Daoy (cell line): Measurements from ENCODE around the gene CACNA2D2. TPM values are rescaled to one million over a fixed set of nuclear protein-coding genes. Genes with fewer than 3 reads are reported as not detected.

Experiments used
- DNase-seq: peaks from one replicate; pipeline ENCODE4 v3.0.0-alpha.2; 2015; ENCODE audit warnings: low read depth
- total RNA-seq: library from RNA; depleted of rRNA; stranded (reverse); fragments of >200 nt; shearing (Covaris generic); gene quantifications from 2 replicates; pipeline ENCODE4 v1.2.3, GENCODE V29; 2014

CACNA2D2 gene
- total RNA-seq, 1 experiment from 2014 or later, result not detected

DNA sequence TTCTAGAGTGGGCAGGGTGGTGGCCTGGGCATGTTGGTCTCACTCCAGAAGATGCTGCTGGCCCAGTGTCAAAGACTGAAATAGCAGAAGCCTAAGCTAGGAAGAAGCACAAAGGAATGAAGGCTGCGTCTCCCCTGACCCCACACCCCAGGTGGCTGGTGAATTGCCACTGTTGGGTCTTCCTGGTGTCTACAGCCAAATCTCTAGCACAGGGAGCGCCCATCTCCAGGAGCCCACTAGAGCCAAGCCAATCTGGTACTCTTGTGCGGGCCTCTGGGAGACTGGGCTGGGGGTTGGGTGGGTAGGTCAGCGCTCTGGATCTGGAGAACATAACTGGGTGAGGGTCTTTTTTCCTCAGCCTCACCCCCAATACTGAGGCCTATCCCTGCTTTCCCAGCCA lies 176.3 kb downstream of the CACNA2D2 start:
- DNase-seq, result no peak

DNA sequence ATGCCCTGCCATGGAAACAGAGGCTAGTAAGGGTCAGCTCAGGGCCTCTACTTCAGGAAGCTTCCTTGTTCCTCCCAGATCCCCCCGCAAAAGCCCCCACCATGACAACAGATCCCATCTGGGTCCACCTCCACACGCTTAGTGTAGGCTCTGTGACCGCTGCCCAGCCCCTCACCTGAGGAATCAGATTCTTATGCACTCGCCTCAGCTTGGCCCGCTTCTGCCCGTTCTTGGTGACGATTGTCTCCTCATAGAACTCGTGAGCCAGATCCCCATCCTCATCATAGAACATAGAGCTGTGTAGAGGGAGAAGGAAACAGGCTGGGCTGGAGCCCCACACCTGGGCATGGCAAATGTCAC lies 177.3 kb downstream of the CACNA2D2 start:
- no peak for DNase-seq

GRCh38 chr3:50325497-50326181 lies 177.8 kb downstream of the CACNA2D2 start:
- no peak for DNase-seq

- no peak for DNase-seq
These were observed 178.3 kb downstream of the CACNA2D2 start for GRCh38 chr3:50325113-50325480.

- peak; percentile 69 for DNase-seq
These were observed 178.9 kb downstream of the CACNA2D2 start for GRCh38 chr3:50324351-50325112.

DNA sequence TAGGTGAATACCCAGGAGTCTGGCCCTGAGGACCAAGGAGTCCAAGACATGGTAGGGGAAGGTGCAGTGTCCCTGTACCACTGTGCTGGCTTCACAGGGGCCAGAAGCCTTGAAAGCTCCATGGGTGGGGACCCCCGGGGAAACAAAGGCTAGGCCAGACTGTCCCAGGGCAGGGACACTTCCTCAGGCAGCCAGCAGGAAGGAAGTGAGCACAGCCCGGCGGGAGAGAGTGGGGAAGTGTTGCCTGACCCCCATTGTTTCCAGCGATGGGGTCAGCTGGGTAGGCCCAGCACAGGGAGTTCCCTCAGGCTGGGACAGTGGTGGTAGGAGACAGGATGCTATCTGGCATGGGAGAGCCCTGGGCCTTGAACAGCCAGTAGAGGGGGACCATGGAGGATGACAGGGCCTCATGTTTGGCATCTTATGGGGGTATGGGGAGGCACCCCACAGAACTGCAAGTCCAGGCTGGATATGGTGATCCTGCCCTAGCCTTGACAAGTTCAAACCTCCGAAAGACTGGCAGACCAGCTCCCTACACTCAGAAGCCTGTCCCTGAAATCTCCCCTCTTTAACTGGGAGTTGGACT lies 179.7 kb downstream of the CACNA2D2 start:
- no peak for DNase-seq

DNA sequence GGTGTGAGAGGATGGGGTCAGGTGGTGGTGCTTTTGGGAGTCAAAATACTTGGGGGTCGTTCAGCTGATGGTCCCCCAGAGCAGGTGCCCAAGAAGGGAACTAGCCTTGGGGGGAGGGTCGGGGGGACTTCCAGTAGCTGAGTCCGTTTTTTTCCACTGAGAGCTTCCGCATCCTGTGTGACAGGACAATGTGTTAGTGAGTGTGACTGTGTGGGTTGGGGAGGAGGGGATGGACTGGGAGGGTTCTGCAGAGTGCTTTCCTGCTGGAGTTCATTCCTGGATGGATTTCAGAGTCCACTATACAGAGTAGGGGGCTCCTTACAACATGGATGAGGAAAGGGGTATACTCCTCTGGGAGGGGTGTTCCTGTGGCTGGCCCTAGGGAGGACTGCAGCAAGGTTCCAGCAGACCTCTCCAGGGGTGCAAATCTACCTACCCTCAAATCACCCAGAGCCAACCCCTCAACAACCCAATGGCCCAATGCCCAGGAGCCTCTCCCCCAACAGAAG lies 180.3 kb downstream of the CACNA2D2 start:
- no peak for DNase-seq

DNA sequence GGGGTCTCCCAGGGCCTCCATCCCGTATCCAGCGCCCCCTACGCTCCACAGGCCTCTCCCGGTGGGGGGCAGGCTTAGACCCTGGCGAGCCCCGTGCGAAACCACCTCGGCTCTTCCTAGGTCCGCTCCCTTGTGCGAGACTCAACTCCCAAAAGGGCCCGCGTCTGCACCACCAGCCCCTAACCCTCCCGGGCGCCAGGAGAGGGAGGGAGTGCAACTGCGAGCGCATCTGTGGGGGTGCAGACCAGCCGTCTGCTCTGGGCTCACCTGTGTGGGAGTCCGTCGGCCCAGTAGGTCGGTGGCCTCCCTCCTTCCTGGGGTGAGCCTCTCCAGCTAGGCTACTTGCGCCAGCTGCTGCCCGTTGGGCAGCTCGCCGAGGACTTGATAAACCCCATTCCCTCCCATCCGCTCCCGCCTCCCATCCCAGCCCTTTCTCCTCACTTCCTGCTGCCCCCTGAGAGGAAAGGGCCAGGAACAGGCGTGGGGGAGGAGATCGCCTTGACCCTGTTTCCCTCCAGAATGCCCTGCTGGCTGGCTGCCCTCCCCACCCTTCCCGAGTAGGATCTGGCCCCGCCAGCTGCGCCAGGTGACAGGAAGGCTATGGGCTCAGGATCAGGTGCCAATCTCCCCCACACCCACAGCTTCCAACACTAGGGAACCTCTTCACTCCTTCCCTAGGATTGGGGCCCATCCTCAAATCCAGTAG lies 180.9 kb downstream of the CACNA2D2 start, which contains the start of gene HYAL2:
Gene HYAL2 (minus strand): TSS at position 360 of the 706 bp plus-strand sequence. CDS start 2,256 bp downstream, outside the sequence.
- DNase-seq, result no peak

DNA sequence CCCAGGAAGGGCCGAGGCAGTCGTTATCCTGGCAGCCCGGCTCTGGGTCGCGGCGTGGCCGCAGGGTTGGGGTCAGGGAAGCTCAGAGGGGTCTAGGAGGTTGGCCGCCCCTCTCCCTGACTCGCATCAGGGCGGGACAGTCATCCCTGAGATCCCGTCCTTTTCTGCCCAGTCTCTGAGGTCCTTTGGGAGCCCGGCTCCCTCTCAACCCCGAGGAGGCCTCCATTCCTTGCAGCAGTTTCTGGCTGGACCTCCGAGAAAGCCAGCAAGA lies 181.4 kb downstream of the CACNA2D2 start:
- no peak for DNase-seq

GRCh38 chr3:50321336-50322114 lies 181.9 kb downstream of the CACNA2D2 start:
- peak; percentile 88 for DNase-seq

- DNase-seq, result peak; percentile 71
These were observed 182.5 kb downstream of the CACNA2D2 start for GRCh38 chr3:50320853-50321335.

GRCh38 chr3:50319894-50320625 lies 183.4 kb downstream of the CACNA2D2 start:
- no peak for DNase-seq

DNA sequence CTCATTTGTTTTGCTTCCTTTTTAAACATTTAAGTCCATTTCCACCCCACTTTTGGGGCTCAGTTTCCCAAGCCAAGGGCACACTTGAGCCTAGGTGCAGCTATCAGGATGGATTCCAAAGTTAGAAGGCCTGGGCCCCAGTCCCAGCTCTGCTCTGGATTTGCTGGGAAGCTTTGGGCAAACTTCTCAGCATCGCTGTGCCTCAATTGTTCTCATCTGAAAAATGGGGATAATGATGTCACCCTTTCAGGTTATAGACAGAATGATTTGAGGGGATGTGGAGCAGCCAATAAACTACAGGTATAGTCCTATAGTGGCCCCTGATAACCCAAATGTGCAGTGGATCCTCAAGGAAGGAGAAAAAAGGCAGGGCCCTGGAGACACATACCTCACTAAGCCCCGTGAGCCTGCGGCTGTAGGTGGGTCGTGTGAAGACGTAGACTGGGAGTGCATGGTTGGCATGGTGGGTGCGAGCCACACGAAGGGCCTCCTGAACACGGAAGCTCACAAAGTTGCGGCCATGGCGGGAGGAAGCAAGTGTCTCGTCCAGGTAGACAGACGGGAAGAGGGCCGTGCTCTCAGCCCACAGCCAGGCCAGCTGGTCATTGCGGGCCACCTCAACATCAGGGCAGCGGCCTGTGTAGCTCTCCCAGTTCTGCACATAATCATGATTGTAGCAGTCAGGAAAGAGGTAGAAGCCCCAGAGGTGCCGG lies 184.1 kb downstream of the CACNA2D2 start:
- no peak for DNase-seq

GRCh38 chr3:50318615-50319014 lies 184.8 kb downstream of the CACNA2D2 start:
- DNase-seq, result no peak

GRCh38 chr3:50318163-50318562 lies 185.3 kb downstream of the CACNA2D2 start:
- DNase-seq, result no peak

- DNase-seq, result no peak
These were observed 186.1 kb downstream of the CACNA2D2 start for GRCh38 chr3:50317300-50317699.

DNA sequence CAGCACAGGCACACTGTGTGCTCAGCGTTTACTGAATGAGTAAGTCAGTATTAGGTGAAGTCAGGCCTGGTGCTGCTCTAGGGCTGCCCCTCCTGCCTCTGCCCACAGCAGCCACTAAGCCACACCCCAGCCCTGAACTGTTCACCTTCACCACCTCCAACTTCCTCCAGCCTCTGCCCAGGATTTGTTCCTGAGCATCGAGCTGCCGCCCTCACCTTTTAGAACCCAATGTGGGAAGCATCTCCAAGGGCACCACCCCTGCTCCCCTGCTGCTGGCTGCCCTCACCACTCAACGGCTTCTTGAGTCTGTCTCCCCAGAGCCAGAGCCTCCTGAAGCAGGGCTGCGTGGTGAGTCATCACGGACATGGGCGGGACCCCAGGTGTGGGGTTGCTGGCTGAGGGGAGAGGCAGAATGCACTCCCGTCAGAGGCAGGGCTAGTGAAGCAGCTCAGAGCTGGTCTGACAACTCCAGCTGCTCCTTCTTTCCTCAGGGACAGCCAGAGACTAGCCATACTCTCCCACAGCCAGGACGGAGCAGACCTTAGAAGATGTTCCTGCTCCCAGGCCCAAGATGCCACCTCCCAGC lies 186.7 kb downstream of the CACNA2D2 start:
- peak; percentile 86 for DNase-seq

- no peak for DNase-seq
These were observed 188.6 kb downstream of the CACNA2D2 start for GRCh38 chr3:50314816-50315215.

DNA sequence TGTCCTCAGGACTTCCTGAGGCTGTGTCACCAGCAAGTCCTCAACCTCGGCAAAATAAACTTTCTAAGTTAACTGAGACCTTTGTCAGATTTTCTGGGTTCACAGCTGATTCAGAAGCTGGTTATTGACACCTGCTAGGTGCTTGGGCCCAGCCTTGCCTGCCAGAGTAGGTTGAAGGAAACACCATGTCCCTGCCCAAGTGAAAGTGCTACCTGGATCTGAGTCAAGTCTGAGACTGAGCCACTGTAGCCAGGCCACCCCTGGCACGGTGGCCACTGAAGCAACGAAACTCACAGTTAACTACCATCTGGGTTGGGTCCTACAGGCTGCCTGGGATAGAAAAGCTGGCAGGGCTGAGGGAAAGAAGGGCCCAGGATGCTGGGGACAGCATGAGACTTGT lies 189.1 kb downstream of the CACNA2D2 start:
- no peak for DNase-seq
